HG02840 (cell line): ENCODE measurements around the gene FIZ1.

Source experiments
- ATAC-seq: cut with Tn5 transposase; IDR thresholded peaks from one replicate; pipeline ENCODE4 v1.9.1; 2021; ENCODE audit warnings: mild to moderate bottlenecking, moderate library complexity, moderate number of reproducible peaks; ENCODE audit not compliant: unreplicated experiment, low FRiP score

The FIZ1 gene

GRCh38 chr19:55635856-55636440 lies 36.6 kb upstream of the FIZ1 start:
- no peak for ATAC-seq

GRCh38 chr19:55635334-55635717 lies 36.0 kb upstream of the FIZ1 start:
- no peak for ATAC-seq

GRCh38 chr19:55633861-55634260 lies 34.5 kb upstream of the FIZ1 start:
- no peak for ATAC-seq

GRCh38 chr19:55632463-55632834 lies 33.1 kb upstream of the FIZ1 start:
- ATAC-seq, result no peak

- no peak for ATAC-seq
Observed at GRCh38 chr19:55626350-55626749, 27.0 kb upstream of the FIZ1 start.

- ATAC-seq, result peak; percentile 7
Observed at GRCh38 chr19:55625004-55625326, 25.6 kb upstream of the FIZ1 start.

- ATAC-seq, result peak; percentile 49
Observed at GRCh38 chr19:55624109-55625003, 25.0 kb upstream of the FIZ1 start, which contains the start of gene ZNF784. TSS of gene ZNF784 (minus strand) at chr19:55624566. CDS start at chr19:55624561, 5 bp downstream.

- ATAC-seq, result no peak
Observed at GRCh38 chr19:55623561-55623960, 24.2 kb upstream of the FIZ1 start.

GRCh38 chr19:55623130-55623529 lies 23.8 kb upstream of the FIZ1 start:
- no peak for ATAC-seq

GRCh38 chr19:55622242-55622969 lies 23.1 kb upstream of the FIZ1 start:
- no peak for ATAC-seq

- ATAC-seq, result no peak
Observed at GRCh38 chr19:55621673-55622231, 22.4 kb upstream of the FIZ1 start.

- ATAC-seq, result no peak
Observed at GRCh38 chr19:55621205-55621672, 21.9 kb upstream of the FIZ1 start.

GRCh38 chr19:55620410-55621204 lies 21.3 kb upstream of the FIZ1 start:
- no peak for ATAC-seq

- ATAC-seq, result no peak
Observed at GRCh38 chr19:55619286-55619685, 20.0 kb upstream of the FIZ1 start.

- no peak for ATAC-seq
Observed at GRCh38 chr19:55618426-55618825, 19.1 kb upstream of the FIZ1 start.

GRCh38 chr19:55617426-55617825 lies 18.1 kb upstream of the FIZ1 start:
- ATAC-seq, result no peak

- no peak for ATAC-seq
Observed at GRCh38 chr19:55616395-55616875, 17.1 kb upstream of the FIZ1 start.

- no peak for ATAC-seq
Observed at GRCh38 chr19:55615543-55616394, 16.5 kb upstream of the FIZ1 start.
